ENCODE results near the gene DDX46. TPM values are rescaled to one million over a fixed set of nuclear protein-coding genes. Genes with fewer than 3 reads are reported as not detected.
"Not testable (repeated sequence)": the region's sequence is repeated elsewhere in the genome, so short reads cannot be mapped to it uniquely, and the experiment has no call there.

Gene DDX46
- polyA plus RNA-seq, 2 of the 4 experiments (the other 2 are of a cell fraction): 104 TPM

GRCh38 chr5:134714120-134714519 is 44.5 kb upstream of the DDX46 start:
- ATAC-seq (peak in 1 of 2 experiments; percentile 36; a peak in 2 of 6 replicates), DNase-seq (ENCODE audit: low read depth in 1 of 2, low spot score in 1 of 2) (no peak)

GRCh38 chr5:134714541-134714940 is 44.0 kb upstream of the DDX46 start:
- no peak for DNase-seq (ENCODE audit: low read depth in 1 of 2, low spot score in 1 of 2)
- Histone ChIP-seq H3K4me2 (no peak overlapping the region), H3K9me3 (no peaks in the 10 kb centered on the region), H3K4me1 (no peaks in the 10 kb centered on the region), H3K4me3 (no peak overlapping the region), H3K27ac (no peak overlapping the region)
- CTCF ChIA-PET: no interaction called here
- TF ChIP-seq USF2 (IDR thresholded peaks at IDR 0.05): no peak
- TF ChIP-seq TFCP2L1 (CRISPR knock-in tag; IDR thresholded peaks at IDR 0.05): no peak
- TF ChIP-seq MAZ (IDR thresholded peaks at IDR 0.05; ENCODE audit: borderline replicate concordance, low read depth, low read length): no peak
- no peak for TF ChIP-seq MYC (IDR thresholded peaks at IDR 0.05; ENCODE audit: borderline replicate concordance, low read length)
- TF ChIP-seq CBX2 (IDR thresholded peaks at IDR 0.05; ENCODE audit: borderline replicate concordance, low read depth): no peak
- no peak for TF ChIP-seq EP300 (IDR thresholded peaks at IDR 0.05)
- no peak for TF ChIP-seq ZSCAN20 (CRISPR knock-in tag; IDR thresholded peaks at IDR 0.05)
- TF ChIP-seq ELK1 (IDR thresholded peaks at IDR 0.05; ENCODE audit: low read depth, low read length): no peak
- no peak for TF ChIP-seq PBX3 (IDR thresholded peaks at IDR 0.05)
- TF ChIP-seq JUN (IDR thresholded peaks at IDR 0.05): no peak
- no peak for TF ChIP-seq HEYL (CRISPR knock-in tag; IDR thresholded peaks at IDR 0.05)
- TF ChIP-seq ZC3H11A (IDR thresholded peaks at IDR 0.05): no peak
- TF ChIP-seq FOSL2 (IDR thresholded peaks at IDR 0.05): no peak
- TF ChIP-seq FOSL2 (CRISPR knock-in tag; IDR thresholded peaks at IDR 0.05): no peak
- TF ChIP-seq SREBF2 (IDR thresholded peaks at IDR 0.05): no peak
- TF ChIP-seq E2F6 (IDR thresholded peaks at IDR 0.05; ENCODE audit: borderline replicate concordance, low read depth): no peak
- TF ChIP-seq HOXA7 (CRISPR knock-in tag; IDR thresholded peaks at IDR 0.05): no peak
- POLR2A ChIA-PET: no interaction called here
- no peak for FAIRE-seq
- no peak for ATAC-seq
- 92% methylated on average over 3 of the region's 3 CpGs for WGBS (ENCODE audit: missing lambda C conversion rate)

More at GRCh38 chr5:134714120-134714519, 44.5 kb upstream of the DDX46 start:
- WGBS (ENCODE audit: missing lambda C conversion rate): 79% methylated on average over 5 of the region's 5 CpGs
- Histone ChIP-seq H3K4me1 (no peaks in the 10 kb centered on the region), H3K27ac (no peak overlapping the region), H3K4me3 (no peak overlapping the region), H3K9me3 (no peaks in the 10 kb centered on the region), H3K4me2 (no peak overlapping the region)
- no peak for FAIRE-seq
- ChIA-PET POLR2A (no interaction called here), CTCF (no interaction called here)
- TF ChIP-seq CHD4 (IDR thresholded peaks at IDR 0.05; ENCODE audit: borderline replicate concordance) (no peak), NPAS2 (CRISPR knock-in tag; IDR thresholded peaks at IDR 0.05; ENCODE audit: borderline replicate concordance) (no peak), BHLHE40 (IDR thresholded peaks at IDR 0.05; ENCODE audit: low read depth, low read length) (no peak), TFCP2L1 (CRISPR knock-in tag; IDR thresholded peaks at IDR 0.05) (no peak)

- WGBS (ENCODE audit: missing lambda C conversion rate): 84% methylated on average over 4 of the region's 4 CpGs
- H3K9me3 ChIP-seq; FAIRE-seq; H3K4me2 ChIP-seq; H3K27ac ChIP-seq; POLR2A ChIA-PET; H3K4me1 ChIP-seq; ATAC-seq; CTCF ChIA-PET; DNase-seq (ENCODE audit: low read depth in 1 of 2, low spot score in 1 of 2); H3K4me3 ChIP-seq: not testable (repeated sequence)
Observed at GRCh38 chr5:134715466-134715865, 43.1 kb upstream of the DDX46 start.
